Tibial nerve (tissue), 4 donors: ENCODE measurements around the gene LCT.

Experiments
- EP300 ChIP-seq, 2 donors: sonication (generic); formaldehyde crosslinking; IDR thresholded peaks; one replicate each; pipeline ENCODE4 v1.6.1; 2017; ENCODE audit warnings: antibody characterized with exemption in 2 of 2, mild to moderate bottlenecking in 1 of 2
- POLR2A ChIP-seq, 2 donors: fragments of 450-650 bp; IDR thresholded peaks; one replicate each; pipeline ENCODE4 v1.6.1; 2017; ENCODE audit warnings: antibody characterized with exemption in 2 of 2, mild to moderate bottlenecking in 2 of 2, moderate library complexity in 2 of 2
- TF ChIP-seq, protein P1 (sequence below), 5 experiments: fragments of 200-600 bp in 3 of 5; fragments of 450-650 bp in 2 of 5; sonication (generic) in 3 of 5; IDR thresholded peaks; one replicate each; pipeline ENCODE4 v1.5.1; 2016 to 2019; ENCODE audit warnings: antibody characterized with exemption in 5 of 5, mild to moderate bottlenecking in 3 of 5, moderate library complexity in 2 of 5

DNA sequence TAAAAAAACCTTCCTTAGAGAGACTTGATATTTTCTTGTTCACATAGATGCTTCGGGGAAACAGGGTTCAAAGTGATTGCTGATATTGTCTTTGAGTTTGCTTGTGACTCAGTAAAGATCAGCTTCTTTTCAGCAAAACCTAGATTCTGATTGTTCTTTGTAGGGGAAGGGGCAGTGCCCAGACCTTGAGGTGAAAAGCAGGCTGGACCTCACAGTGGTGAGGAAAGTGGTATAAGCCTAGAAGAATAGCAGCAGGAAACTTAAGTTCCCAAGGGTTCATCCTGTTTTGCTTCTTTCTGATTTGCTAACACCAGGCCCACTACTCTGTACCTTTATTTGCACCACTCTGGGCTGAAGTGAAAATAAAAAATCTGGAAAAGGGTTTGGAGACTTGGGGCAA lies 74.5 kb downstream of the LCT start:
- TF ChIP-seq, protein P1, sequence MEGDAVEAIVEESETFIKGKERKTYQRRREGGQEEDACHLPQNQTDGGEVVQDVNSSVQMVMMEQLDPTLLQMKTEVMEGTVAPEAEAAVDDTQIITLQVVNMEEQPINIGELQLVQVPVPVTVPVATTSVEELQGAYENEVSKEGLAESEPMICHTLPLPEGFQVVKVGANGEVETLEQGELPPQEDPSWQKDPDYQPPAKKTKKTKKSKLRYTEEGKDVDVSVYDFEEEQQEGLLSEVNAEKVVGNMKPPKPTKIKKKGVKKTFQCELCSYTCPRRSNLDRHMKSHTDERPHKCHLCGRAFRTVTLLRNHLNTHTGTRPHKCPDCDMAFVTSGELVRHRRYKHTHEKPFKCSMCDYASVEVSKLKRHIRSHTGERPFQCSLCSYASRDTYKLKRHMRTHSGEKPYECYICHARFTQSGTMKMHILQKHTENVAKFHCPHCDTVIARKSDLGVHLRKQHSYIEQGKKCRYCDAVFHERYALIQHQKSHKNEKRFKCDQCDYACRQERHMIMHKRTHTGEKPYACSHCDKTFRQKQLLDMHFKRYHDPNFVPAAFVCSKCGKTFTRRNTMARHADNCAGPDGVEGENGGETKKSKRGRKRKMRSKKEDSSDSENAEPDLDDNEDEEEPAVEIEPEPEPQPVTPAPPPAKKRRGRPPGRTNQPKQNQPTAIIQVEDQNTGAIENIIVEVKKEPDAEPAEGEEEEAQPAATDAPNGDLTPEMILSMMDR (IDR thresholded peaks at IDR 0.05): no peak
- TF ChIP-seq EP300 (IDR thresholded peaks at IDR 0.05) (no peak), POLR2A (IDR thresholded peaks at IDR 0.05) (no peak)
